DND-41 (cell line): ENCODE measurements around the gene ZBTB12.
"Not testable (repeated sequence)": the region's sequence is repeated elsewhere in the genome, so short reads cannot be mapped to it uniquely, and the experiment has no call there.

Experiments used
- ATAC-seq: fragments of 200-7000 bp; cut with Tn5 transposase; 3 replicates; pipeline ENCODE4 v1.9.1; 2021; ENCODE audit warnings: low read depth; ENCODE audit not compliant: insufficient read depth
- DNase-seq: peaks from one replicate; pipeline ENCODE4 v3.0.0-alpha.2; 2020
- H2AFZ ChIP-seq: 2 replicates; pipeline ENCODE4 v1.6.0; 2012; ENCODE audit warnings: low read depth, low read length
- H3K27ac ChIP-seq: 2 replicates; pipeline ENCODE4 v1.5.1; 2012; ENCODE audit warnings: low read length, inconsistent platforms
- H3K27me3 ChIP-seq: fragments of 200-600 bp; sonication (generic); 2 replicates; pipeline ENCODE4 v1.6.0; 2012; ENCODE audit warnings: low read length, mild to moderate bottlenecking, inconsistent platforms; ENCODE audit not compliant: insufficient read depth, poor library complexity
- H3K36me3 ChIP-seq: 2 replicates; pipeline ENCODE4 v1.5.1; 2012; ENCODE audit warnings: low read length, inconsistent platforms; ENCODE audit not compliant: insufficient read depth
- H3K4me1 ChIP-seq: 2 replicates; pipeline ENCODE4 v1.5.1; 2012; ENCODE audit warnings: mild to moderate bottlenecking, low read length; ENCODE audit not compliant: insufficient read depth
- H3K4me2 ChIP-seq: 2 replicates; pipeline ENCODE4 v1.6.0; 2012; ENCODE audit warnings: mild to moderate bottlenecking, moderate library complexity, low read length, inconsistent platforms; ENCODE audit not compliant: insufficient read depth
- H3K4me3 ChIP-seq, 2 experiments: fragments of 200-600 bp in 1 of 2; shearing (Covaris generic) in 1 of 2; 2 replicates each; pipeline ENCODE4 v1.5.1; 2012 to 2016; ENCODE audit warnings: inconsistent platforms in 2 of 2, low read length in 2 of 2, mild to moderate bottlenecking in 2 of 2, low read depth in 1 of 2, moderate library complexity in 1 of 2
- H3K79me2 ChIP-seq: 2 replicates; pipeline ENCODE4 v1.6.0; 2012; ENCODE audit warnings: low read length, inconsistent platforms; ENCODE audit not compliant: insufficient read depth
- H3K9ac ChIP-seq: 2 replicates; pipeline ENCODE4 v1.6.0; 2012; ENCODE audit warnings: low read depth, mild to moderate bottlenecking, inconsistent platforms, low read length, moderate library complexity
- H3K9me3 ChIP-seq: 2 replicates; pipeline ENCODE4 v1.5.1; 2012; ENCODE audit warnings: low read length, moderate library complexity, mild to moderate bottlenecking, inconsistent platforms; ENCODE audit not compliant: insufficient read depth, severe bottlenecking
- H4K20me1 ChIP-seq: 2 replicates; pipeline ENCODE4 v1.6.0; 2012; ENCODE audit warnings: low read length; ENCODE audit not compliant: insufficient read depth
- EZH2 ChIP-seq: IDR thresholded peaks from 3 replicates; pipeline ENCODE4 v1.6.1; 2012; ENCODE audit warnings: borderline replicate concordance, low read depth, mild to moderate bottlenecking, moderate library complexity, low read length, inconsistent platforms; ENCODE audit not compliant: severe bottlenecking
- TF ChIP-seq, protein P1 (sequence below): IDR thresholded peaks from 2 replicates; pipeline ENCODE4 v1.5.1; 2012; ENCODE audit warnings: borderline replicate concordance, low read length, moderate library complexity, mild to moderate bottlenecking; ENCODE audit not compliant: poor library complexity, severe bottlenecking; ENCODE audit errors: extremely low read depth

Gene ZBTB12

DNA sequence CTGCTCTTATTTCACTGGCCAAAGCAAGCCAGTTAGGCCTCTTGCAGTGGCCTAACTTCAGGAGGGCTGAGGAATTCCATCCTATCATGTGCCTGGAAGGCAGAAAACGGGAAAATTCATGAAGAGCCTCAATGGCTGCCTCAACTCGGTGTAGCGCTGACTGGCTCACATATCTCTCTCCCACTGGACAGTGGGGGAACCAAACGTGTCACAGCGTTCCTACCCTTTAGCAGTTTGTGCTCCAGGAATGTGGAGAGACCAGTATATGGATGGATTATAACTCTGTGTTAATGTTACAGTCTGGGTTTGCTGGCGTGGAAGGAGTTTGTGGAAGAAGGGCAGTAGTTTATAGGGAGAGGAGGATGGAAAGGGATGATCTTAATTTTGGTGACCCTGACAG, 13.9 kb upstream of the ZBTB12 start:
- Histone ChIP-seq H3K9ac (no peak overlapping the region), H3K4me3 (no peak overlapping the region), H3K79me2 (no peaks in the 10 kb centered on the region), H4K20me1 (no peaks in the 10 kb centered on the region), H3K4me2 (no peak overlapping the region), H3K27me3 (no peaks in the 10 kb centered on the region), H3K36me3 (no peaks in the 10 kb centered on the region), H2AFZ (no peak overlapping the region), H3K27ac (no peak overlapping the region), H3K9me3 (no peaks in the 10 kb centered on the region), H3K4me1 (no peaks in the 10 kb centered on the region)
- no peak for ATAC-seq
- DNase-seq: no peak
- TF ChIP-seq EZH2: no peak
- TF ChIP-seq, protein P1, sequence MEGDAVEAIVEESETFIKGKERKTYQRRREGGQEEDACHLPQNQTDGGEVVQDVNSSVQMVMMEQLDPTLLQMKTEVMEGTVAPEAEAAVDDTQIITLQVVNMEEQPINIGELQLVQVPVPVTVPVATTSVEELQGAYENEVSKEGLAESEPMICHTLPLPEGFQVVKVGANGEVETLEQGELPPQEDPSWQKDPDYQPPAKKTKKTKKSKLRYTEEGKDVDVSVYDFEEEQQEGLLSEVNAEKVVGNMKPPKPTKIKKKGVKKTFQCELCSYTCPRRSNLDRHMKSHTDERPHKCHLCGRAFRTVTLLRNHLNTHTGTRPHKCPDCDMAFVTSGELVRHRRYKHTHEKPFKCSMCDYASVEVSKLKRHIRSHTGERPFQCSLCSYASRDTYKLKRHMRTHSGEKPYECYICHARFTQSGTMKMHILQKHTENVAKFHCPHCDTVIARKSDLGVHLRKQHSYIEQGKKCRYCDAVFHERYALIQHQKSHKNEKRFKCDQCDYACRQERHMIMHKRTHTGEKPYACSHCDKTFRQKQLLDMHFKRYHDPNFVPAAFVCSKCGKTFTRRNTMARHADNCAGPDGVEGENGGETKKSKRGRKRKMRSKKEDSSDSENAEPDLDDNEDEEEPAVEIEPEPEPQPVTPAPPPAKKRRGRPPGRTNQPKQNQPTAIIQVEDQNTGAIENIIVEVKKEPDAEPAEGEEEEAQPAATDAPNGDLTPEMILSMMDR: no peak

DNA sequence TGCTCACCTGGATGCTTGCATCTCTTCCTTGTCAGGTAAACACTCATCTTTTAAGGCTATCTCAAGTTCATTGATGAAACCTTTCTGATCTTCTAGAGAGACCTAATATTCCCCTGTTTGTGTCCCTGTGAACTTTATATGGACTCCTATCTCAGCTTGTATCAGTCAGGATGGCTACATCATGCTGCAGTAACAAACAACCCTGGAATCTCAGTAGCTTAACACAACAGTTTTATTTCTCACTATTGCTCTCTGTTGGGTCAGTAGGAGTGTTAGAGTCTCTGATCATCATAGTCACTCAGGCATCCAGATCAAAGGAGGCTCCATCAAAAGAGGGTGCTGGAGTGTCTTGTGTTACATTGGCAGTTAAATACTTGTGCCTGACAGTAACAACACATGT, 13.5 kb upstream of the ZBTB12 start:
- Histone ChIP-seq H3K27me3 (no peaks in the 10 kb centered on the region), H3K79me2 (no peaks in the 10 kb centered on the region), H3K36me3 (no peaks in the 10 kb centered on the region), H3K4me1 (no peaks in the 10 kb centered on the region), H4K20me1 (no peaks in the 10 kb centered on the region), H3K9me3 (no peaks in the 10 kb centered on the region), H3K4me2 (no peak overlapping the region), H3K27ac (no peak overlapping the region), H3K4me3 (no peak overlapping the region), H2AFZ (no peak overlapping the region), H3K9ac (no peak overlapping the region)
- ATAC-seq (no peak), DNase-seq (no peak)
- no peak for TF ChIP-seq EZH2
- TF ChIP-seq, protein P1: no peak

DNA sequence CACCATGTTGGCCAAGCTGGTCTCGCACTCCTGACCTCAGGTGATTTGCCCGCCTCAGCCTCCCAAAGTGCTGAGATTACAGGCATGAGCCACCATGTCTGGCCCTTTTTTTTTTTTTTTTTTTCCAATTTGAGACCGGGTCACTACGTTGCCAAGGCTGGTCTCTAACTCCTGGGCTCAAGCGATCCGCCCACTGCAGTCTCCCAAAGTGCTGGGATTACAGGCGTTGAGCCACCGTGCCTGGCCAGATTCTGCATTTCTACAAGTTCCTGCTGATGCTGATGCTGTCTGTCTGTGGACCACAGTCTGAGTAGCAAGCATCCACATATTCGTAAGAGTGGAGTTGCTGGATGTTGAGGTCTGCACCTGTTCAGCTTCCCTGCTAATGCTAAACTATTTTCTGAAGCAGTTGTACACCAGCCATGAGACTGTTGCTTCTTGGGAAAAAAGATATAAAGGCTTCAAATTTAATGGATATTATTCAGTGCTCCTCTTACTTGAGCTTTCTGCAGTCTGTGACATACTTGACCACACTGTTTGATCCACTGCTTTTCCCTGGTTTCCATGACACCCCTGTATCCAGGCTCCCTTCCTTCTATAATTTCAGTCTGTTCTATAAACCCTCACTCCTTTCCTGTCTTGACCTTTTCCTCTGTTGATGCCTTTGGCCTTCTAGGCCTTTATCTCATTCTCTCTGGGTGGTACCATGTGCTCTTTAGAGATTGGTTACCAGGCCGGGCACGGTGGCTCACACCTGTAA, 10.1 kb upstream of the ZBTB12 start:
- Histone ChIP-seq H3K4me3 (no peak overlapping the region), H3K36me3 (no peaks in the 10 kb centered on the region), H3K27ac (no peak overlapping the region), H3K79me2 (no peaks in the 10 kb centered on the region), H3K27me3 (no peaks in the 10 kb centered on the region), H3K9me3 (no peaks in the 10 kb centered on the region), H4K20me1 (no peaks in the 10 kb centered on the region), H3K4me1 (no peaks in the 10 kb centered on the region), H3K4me2 (no peak overlapping the region), H2AFZ (no peak overlapping the region), H3K9ac (no peak overlapping the region)
- ATAC-seq (no peak), DNase-seq (no peak)
- no peak for TF ChIP-seq EZH2
- TF ChIP-seq, protein P1: no peak

DNA sequence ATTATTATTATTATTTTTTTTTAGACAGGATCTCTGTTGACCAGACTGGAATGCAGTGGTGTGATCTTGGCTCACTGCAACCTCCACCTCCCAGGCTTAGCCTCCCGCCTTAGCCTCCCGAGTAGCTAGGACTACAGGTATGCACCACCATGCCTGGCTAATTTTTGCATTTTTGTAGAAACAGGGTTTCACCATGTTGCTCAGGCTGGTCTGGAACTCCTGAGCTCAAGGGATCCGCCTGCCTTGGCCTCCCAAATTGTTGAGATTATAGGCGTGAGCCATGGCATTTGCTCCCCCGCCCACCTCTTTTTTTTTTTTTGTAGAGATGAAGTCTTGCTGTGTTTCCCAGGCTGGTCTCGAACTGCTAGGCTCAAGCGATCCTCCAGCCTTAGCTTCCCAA, 7.4 kb upstream of the ZBTB12 start:
- not testable (repeated sequence) for ATAC-seq, H3K4me1 ChIP-seq, H3K9ac ChIP-seq

More for the DNA sequence above, 7.4 kb upstream of the ZBTB12 start:
- H3K4me3 ChIP-seq, H3K4me2 ChIP-seq, H3K9me3 ChIP-seq, H4K20me1 ChIP-seq, H3K36me3 ChIP-seq, DNase-seq, H2AFZ ChIP-seq, H3K27me3 ChIP-seq, H3K79me2 ChIP-seq, H3K27ac ChIP-seq: not testable (repeated sequence)
